ENCODE results near the gene TMPRSS13.

TMPRSS13 gene

GRCh38 chr11:117932947-117933346 is 3.7 kb upstream of the TMPRSS13 start:
- FAIRE-seq (no peak), DNase-seq (ENCODE audit: insufficient read length, low spot score) (no peak)
- TF ChIP-seq CTCF (IDR thresholded peaks at IDR 0.05; ENCODE audit: insufficient read depth, missing control alignments), result no peak

- DNase-seq (ENCODE audit: insufficient read length, low spot score) (no peak), FAIRE-seq (no peak)
- TF ChIP-seq CTCF (IDR thresholded peaks at IDR 0.05; ENCODE audit: insufficient read depth, missing control alignments), result no peak
Measured at GRCh38 chr11:117932426-117932825, 3.2 kb upstream of the TMPRSS13 start.

GRCh38 chr11:117931971-117932370 is 2.8 kb upstream of the TMPRSS13 start:
- no peak for TF ChIP-seq CTCF (IDR thresholded peaks at IDR 0.05; ENCODE audit: insufficient read depth, missing control alignments)
- FAIRE-seq, result no peak
- no peak for DNase-seq (ENCODE audit: insufficient read length, low spot score)

DNA sequence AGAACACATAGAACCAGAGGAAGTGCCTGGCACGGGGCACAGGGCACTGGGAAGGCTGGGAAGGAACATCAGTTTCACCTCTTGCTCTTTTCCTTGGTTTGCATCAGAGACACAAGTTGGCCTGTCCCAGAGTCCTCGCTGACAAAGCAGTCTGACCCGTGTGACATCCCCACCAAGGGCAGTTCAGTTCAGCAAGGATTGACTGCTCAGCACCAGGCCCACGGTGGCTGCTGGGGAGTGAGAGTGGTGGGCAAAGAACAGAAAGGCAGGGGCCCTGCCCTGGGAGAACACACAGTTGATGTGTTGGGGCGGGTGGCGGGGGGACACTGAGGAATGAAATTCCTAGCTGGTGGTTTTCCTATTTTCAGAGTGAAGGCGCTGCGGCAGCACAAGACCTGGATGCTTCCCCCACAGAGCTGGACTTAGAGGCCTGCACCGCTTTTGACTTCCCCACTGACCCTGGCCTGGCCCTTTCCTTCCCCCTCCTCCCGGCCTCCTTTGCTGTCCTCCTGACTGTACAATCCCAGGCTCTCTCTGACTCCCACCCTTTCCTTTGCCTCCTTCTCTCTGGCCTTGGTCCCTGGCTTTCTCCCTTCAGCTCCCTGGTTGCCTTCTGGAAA is 2.2 kb upstream of the TMPRSS13 start:
- no peak for FAIRE-seq
- no peak for DNase-seq (ENCODE audit: insufficient read length, low spot score)
- no peak for TF ChIP-seq CTCF (IDR thresholded peaks at IDR 0.05; ENCODE audit: insufficient read depth, missing control alignments)

GRCh38 chr11:117930668-117931330 is 1.6 kb upstream of the TMPRSS13 start:
- no peak for TF ChIP-seq CTCF (IDR thresholded peaks at IDR 0.05; ENCODE audit: insufficient read depth, missing control alignments)
- FAIRE-seq (no peak), DNase-seq (ENCODE audit: insufficient read length, low spot score) (no peak)

GRCh38 chr11:117929916-117930570 is 841 bp upstream of the TMPRSS13 start:
- FAIRE-seq (no peak), DNase-seq (ENCODE audit: insufficient read length, low spot score) (no peak)
- no peak for TF ChIP-seq CTCF (IDR thresholded peaks at IDR 0.05; ENCODE audit: insufficient read depth, missing control alignments)

All from D721Med (cell line).